ENCODE data around the gene ZBTB7B. TPM values are rescaled to one million over a fixed set of nuclear protein-coding genes. Genes with fewer than 3 reads are reported as not detected.

The ZBTB7B gene
- total RNA-seq, 1 donor from 2014 or later: 147 TPM

DNA sequence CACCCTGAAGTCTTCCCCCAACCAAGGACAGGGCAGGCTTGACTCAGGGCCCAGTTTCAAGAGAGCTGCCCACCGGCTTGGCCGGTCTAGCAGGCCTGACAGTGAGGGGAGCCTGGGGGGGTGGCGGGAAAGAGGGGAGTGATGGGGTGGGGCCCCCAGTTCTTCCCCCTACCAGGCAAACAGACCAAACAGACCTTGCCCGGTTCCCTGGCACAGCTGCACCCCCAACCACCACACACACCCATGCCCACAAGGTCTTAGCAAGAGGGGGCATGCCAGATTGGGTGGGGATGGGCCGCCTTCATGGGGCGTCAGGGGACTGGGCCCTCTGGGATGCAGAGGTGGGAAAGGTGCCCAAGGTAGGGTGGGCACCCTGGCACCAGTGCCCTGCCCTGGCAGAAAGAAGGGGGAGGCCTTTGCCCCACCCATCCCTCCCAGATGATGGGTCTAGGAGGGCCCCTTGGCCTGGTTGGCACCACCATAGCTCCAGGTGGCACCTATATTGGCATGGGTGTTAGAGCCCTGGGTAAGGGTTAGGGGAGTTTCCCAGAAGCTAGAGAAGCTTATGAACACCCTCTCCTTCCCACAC, 8.9 kb downstream of the ZBTB7B start:
- no peak for DNase-seq (ENCODE audit: low spot score)
- peak overlapping the region; percentile 86 for H3K27ac Mint-ChIP-seq
- H3K4me1 Mint-ChIP-seq (ENCODE audit: low read depth): peaks cover 46% of the 10 kb centered on the region
- no peaks in the 10 kb centered on the region for H3K9me3 Mint-ChIP-seq
- intact Hi-C loops (cut with micrococcal nuclease): no loop called here
- H3K4me3 Mint-ChIP-seq (ENCODE audit: low read depth): peak overlapping the region; percentile 96
- no peaks in the 10 kb centered on the region for H3K27me3 Mint-ChIP-seq (ENCODE audit: low read depth)
- peaks cover 72% of the 10 kb centered on the region for H3K36me3 Mint-ChIP-seq (ENCODE audit: low read depth)

DNA sequence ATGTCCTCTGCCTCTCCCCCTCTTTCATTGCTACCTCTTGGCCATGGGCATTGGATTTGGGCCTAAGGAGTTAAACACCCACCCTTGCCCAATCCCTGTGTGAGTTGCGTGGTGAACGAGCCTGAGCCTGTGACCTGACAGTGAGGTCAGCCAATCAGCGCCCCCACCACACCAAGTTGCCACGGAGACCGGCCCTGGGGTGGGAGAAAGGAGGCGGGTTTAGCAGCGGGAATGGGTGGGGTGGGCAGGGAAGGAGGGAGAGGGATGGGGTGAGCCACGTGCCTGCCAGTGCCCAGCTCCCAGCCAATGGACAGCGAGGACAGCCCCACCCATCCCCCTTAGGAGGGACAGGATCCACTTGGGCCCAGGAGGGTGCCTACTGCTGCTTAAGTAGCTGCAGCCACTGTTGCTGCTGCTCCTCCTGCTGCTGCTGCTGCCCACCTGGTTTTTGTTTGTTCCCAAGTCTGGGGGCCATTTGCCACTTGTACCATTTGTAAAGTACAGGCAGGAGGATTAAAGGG, 9.5 kb downstream of the ZBTB7B start:
- no peak for DNase-seq (ENCODE audit: low spot score)
- no peaks in the 10 kb centered on the region for H3K27me3 Mint-ChIP-seq (ENCODE audit: low read depth)
- H3K4me3 Mint-ChIP-seq (ENCODE audit: low read depth): peak overlapping the region; percentile 96
- intact Hi-C loops (cut with micrococcal nuclease): no loop called here
- H3K27ac Mint-ChIP-seq: peak overlapping the region; percentile 86
- no peaks in the 10 kb centered on the region for H3K9me3 Mint-ChIP-seq
- H3K4me1 Mint-ChIP-seq (ENCODE audit: low read depth): peaks cover 46% of the 10 kb centered on the region
- peaks cover 77% of the 10 kb centered on the region for H3K36me3 Mint-ChIP-seq (ENCODE audit: low read depth)

DNA sequence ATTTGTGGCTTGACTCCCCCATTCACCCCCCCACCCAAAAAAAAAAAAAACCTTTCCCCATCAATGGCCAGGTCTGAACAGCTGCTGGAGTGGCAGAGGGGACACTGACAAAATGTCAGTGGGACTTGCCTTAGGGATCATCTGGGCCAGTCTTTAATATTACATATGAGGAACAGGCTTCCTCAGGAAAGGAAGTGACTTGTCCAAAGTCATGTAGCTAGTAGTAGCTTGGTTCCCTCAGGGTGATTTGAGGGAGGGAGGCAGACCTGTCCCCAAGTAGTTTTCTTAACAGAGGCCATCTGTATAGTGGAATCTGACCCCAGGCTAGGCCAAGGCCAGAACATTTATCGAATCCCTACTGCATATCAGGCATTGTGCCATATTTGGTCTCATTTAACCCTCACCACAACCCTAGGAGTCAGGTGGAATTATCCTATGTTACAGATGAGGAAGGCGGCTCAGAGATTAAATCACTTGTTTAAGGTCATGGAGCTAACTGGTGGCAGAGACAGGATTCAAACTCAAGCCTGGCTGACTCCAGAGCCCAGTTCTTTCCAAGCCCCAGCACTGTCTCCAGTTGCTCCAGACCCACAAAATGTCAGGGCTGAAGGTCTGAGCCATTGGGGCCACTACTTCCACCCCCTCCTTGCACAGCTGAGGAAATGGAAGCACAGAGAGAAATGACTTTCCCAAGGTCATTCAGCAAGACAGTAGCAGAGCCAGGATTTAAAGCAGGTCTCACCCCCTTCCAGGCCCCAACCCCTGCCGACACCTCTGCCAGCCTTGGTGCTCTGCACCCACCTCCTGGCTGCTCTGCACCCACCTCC, 10.4 kb downstream of the ZBTB7B start:
- intact Hi-C loops (cut with micrococcal nuclease): no loop called here
- no peak for DNase-seq (ENCODE audit: low spot score)
- Mint-ChIP-seq H3K4me1 (ENCODE audit: low read depth) (peaks cover 50% of the 10 kb centered on the region), H3K4me3 (ENCODE audit: low read depth) (peak overlapping the region; percentile 96), H3K27ac (peak overlapping the region; percentile 86), H3K27me3 (ENCODE audit: low read depth) (no peaks in the 10 kb centered on the region), H3K36me3 (ENCODE audit: low read depth) (peaks cover 82% of the 10 kb centered on the region), H3K9me3 (no peaks in the 10 kb centered on the region)

- Mint-ChIP-seq H3K36me3 (ENCODE audit: low read depth) (peaks cover 86% of the 10 kb centered on the region), H3K4me3 (ENCODE audit: low read depth) (peak overlapping the region; percentile 96), H3K27me3 (ENCODE audit: low read depth) (no peaks in the 10 kb centered on the region), H3K9me3 (no peaks in the 10 kb centered on the region), H3K27ac (peak overlapping the region; percentile 86), H3K4me1 (ENCODE audit: low read depth) (peaks cover 47% of the 10 kb centered on the region)
- no peak for DNase-seq (ENCODE audit: low spot score)
- intact Hi-C loops (cut with micrococcal nuclease): no loop called here
These were observed 11.0 kb downstream of the ZBTB7B start for GRCh38 chr1:155013632-155014031.

- no peaks in the 10 kb centered on the region for H3K9me3 Mint-ChIP-seq
- no peak overlapping the region for H3K4me3 Mint-ChIP-seq (ENCODE audit: low read depth)
- no peaks in the 10 kb centered on the region for H3K27me3 Mint-ChIP-seq (ENCODE audit: low read depth)
- H3K4me1 Mint-ChIP-seq (ENCODE audit: low read depth): peaks cover 54% of the 10 kb centered on the region
- no peak for DNase-seq (ENCODE audit: low spot score)
- intact Hi-C loops (cut with micrococcal nuclease): no loop called here
- H3K27ac Mint-ChIP-seq: no peak overlapping the region
- H3K36me3 Mint-ChIP-seq (ENCODE audit: low read depth): peaks cover 86% of the 10 kb centered on the region
These were observed 12.3 kb downstream of the ZBTB7B start for GRCh38 chr1:155014709-155015508.

GRCh38 chr1:155015527-155016230, 13.1 kb downstream of the ZBTB7B start:
- no peaks in the 10 kb centered on the region for H3K27me3 Mint-ChIP-seq (ENCODE audit: low read depth)
- peak overlapping the region; percentile 41 for H3K4me3 Mint-ChIP-seq (ENCODE audit: low read depth)
- peaks cover 83% of the 10 kb centered on the region for H3K36me3 Mint-ChIP-seq (ENCODE audit: low read depth)
- intact Hi-C loops (cut with micrococcal nuclease): loop anchor here (2.0 kb wide), 2 partner anchors 37 to 69 kb away; no protein-coding TSS in a partner anchor
- peaks cover 56% of the 10 kb centered on the region for H3K4me1 Mint-ChIP-seq (ENCODE audit: low read depth)
- no peaks in the 10 kb centered on the region for H3K9me3 Mint-ChIP-seq
- DNase-seq (ENCODE audit: low spot score): no peak
- peak overlapping the region; percentile 42 for H3K27ac Mint-ChIP-seq

DNA sequence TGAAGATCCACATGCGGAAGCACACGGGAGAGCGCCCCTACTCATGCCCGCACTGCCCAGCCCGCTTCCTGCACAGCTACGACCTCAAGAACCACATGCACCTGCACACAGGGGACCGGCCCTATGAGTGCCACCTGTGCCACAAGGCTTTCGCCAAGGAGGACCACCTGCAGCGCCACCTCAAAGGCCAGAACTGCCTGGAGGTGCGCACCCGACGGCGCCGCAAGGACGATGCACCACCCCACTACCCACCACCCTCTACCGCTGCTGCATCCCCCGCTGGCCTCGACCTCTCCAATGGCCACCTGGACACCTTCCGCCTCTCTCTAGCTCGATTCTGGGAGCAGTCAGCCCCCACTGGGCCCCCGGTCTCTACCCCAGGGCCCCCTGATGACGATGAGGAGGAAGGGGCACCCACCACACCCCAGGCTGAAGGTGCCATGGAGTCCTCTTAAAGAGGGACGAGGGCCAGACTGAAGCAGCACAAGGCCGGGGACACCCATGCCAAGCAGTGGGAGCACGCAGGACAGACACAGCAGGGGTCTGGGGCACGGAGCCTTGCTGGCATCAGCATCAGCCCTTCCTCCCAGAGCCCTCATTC, 13.7 kb downstream of the ZBTB7B start:
- Mint-ChIP-seq H3K27ac (peak overlapping the region; percentile 51), H3K4me1 (ENCODE audit: low read depth) (peaks cover 54% of the 10 kb centered on the region), H3K4me3 (ENCODE audit: low read depth) (peak overlapping the region; percentile 51), H3K36me3 (ENCODE audit: low read depth) (peaks cover 77% of the 10 kb centered on the region), H3K27me3 (ENCODE audit: low read depth) (no peaks in the 10 kb centered on the region), H3K9me3 (no peaks in the 10 kb centered on the region)
- intact Hi-C loops (cut with micrococcal nuclease): loop anchor here (2.0 kb wide), 2 partner anchors 36 to 68 kb away; no protein-coding TSS in a partner anchor
- no peak for DNase-seq (ENCODE audit: low spot score)

DNA sequence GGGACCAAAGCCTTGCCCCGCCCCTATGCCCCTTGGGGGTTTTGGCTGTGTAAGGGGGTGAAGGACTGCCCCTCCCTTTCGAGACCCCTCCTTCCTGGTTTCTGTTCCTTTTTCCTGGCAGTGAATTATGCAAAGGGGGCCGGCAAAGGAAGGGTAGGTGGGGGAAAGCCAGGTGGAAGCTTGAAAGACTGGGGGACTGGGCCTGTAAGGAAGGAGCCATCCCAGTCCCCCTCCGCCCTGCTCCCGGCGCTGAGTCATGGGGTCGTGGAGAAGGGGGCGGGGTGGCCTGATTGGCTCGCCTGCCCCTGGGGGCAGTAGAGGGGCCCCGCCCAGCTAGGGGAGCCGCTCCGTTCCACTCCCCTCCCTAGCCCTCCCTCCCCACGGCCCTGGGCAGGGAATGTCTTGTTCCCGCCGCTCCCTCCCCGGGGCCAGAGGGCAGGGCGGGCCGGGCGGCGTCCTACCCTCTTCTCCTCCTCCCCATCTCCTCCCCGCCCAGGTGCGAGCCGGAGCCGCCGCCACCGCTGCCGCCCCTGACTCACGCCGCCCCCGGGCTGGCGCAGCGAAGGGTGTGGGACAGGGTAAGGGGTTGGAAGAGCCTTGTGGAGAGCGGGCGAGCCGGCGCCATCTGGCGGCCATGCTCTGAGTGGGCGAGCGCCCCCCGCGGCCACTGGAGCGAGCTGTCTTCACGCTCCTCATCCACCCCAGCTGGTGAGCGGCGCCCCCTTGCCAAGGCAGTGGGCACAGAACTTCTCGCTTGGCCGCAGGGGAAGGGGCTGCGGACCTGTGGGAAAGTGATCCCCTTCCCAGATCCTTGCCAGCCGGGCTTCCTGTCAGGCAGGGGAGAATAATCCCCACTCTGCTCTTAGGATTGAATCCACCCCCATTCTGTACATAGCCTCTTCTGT, 14.7 kb downstream of the ZBTB7B start:
- DNase-seq (ENCODE audit: low spot score): peak; percentile 82
- H3K36me3 Mint-ChIP-seq (ENCODE audit: low read depth): peaks cover 72% of the 10 kb centered on the region
- H3K4me1 Mint-ChIP-seq (ENCODE audit: low read depth): peaks cover 51% of the 10 kb centered on the region
- H3K27ac Mint-ChIP-seq: peak overlapping the region; percentile 22
- H3K27me3 Mint-ChIP-seq (ENCODE audit: low read depth): no peaks in the 10 kb centered on the region
- no peaks in the 10 kb centered on the region for H3K9me3 Mint-ChIP-seq
- intact Hi-C loops (cut with micrococcal nuclease): loop anchor here (1.0 to 2.0 kb wide), 6 partner anchors 9 to 68 kb away; partner anchors contain the start of genes CKS1B and FLAD1
- no peak overlapping the region for H3K4me3 Mint-ChIP-seq (ENCODE audit: low read depth)

- Mint-ChIP-seq H3K4me1 (ENCODE audit: low read depth) (peaks cover 44% of the 10 kb centered on the region), H3K36me3 (ENCODE audit: low read depth) (peaks cover 65% of the 10 kb centered on the region)
- no peak for DNase-seq (ENCODE audit: low spot score)
These were observed 15.3 kb downstream of the ZBTB7B start for GRCh38 chr1:155017946-155018316.

DNA sequence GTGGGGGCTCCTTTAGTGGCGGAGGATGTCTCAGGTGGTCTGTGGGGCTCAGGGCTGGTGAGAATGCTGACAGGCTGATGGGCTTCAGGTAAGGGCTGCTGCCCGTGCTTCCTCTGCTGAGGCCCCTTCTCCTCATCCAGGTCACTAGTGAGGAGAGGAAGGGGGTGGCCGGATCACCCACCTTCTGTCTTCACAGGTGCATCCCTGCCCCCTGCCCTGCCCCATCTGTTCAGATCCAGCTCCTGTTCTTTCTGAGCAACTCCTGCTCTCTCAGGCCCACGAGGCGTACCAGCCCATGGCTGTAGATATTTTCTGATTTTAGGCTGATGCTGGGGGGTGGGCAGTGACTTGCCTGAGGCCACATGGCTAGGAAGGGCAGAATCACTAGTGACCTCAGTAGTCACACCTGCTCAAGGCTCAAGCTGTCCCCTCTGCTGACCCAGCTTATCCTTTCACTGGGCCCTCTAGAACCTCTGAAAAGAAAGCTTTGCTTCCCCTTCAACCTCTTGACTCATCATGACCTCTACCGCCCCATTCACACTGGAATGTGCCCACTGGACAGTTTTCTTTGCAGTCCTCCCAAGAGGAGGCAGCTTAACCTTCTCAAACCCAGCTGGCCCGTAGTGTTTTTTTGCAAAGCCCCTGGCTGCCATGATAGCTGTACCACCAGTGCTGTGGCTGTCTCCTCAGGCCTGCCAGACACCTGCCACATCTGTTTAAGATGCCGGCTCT, 16.2 kb downstream of the ZBTB7B start:
- no peak for DNase-seq (ENCODE audit: low spot score)
- Mint-ChIP-seq H3K36me3 (ENCODE audit: low read depth) (peaks cover 57% of the 10 kb centered on the region), H3K27me3 (ENCODE audit: low read depth) (no peaks in the 10 kb centered on the region), H3K4me1 (ENCODE audit: low read depth) (peaks cover 37% of the 10 kb centered on the region), H3K9me3 (no peaks in the 10 kb centered on the region), H3K27ac (no peak overlapping the region), H3K4me3 (ENCODE audit: low read depth) (no peak overlapping the region)
- intact Hi-C loops (cut with micrococcal nuclease): no loop called here

More at GRCh38 chr1:155017946-155018316, 15.3 kb downstream of the ZBTB7B start:
- intact Hi-C loops (cut with micrococcal nuclease): loop anchor here (1.0 to 2.0 kb wide), 6 partner anchors 10 to 67 kb away; partner anchors contain the start of genes CKS1B and FLAD1
- peak overlapping the region; percentile 46 for H3K27ac Mint-ChIP-seq
- no peak overlapping the region for H3K4me3 Mint-ChIP-seq (ENCODE audit: low read depth)
- no peaks in the 10 kb centered on the region for H3K9me3 Mint-ChIP-seq
- no peaks in the 10 kb centered on the region for H3K27me3 Mint-ChIP-seq (ENCODE audit: low read depth)

Data from activated T-helper 2 cell treated with anti-CD3 and anti-CD28 coated beads, Interferon-gamma antibody, Interleukin-2, Interleukin-4, amounts not matched to agents 10 μg/mL and 5 μg/mL and 100 μg/mL, durations not matched to agents 14 hours and 24 hours and 36 hours (primary cell).